ENCODE data around the gene PRMT7.

Gene PRMT7

DNA sequence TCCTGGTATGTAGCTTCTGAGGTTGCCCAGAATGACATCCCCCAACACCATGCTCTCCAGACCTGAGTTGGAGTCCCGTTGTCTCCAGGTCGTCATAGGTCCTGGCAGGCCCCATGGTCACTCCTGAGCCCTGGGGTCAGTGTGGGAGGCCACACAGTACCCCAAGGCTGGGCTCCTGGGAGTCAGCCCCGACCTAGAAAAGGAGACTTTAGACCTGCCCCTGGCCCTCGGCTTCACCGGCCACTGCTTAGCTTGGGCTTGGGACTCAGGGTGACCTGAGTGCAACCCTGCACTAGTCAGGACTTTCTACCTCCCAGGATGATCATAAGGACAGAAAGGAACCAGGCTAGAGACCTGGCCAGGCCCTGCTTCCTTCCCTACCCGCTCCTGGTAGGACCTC lies 65.8 kb downstream of the PRMT7 start:
- no peaks in the 10 kb centered on the region for H3K4me1 ChIP-seq (ENCODE audit: control insufficient read depth, low read depth, low read length)
- no peak overlapping the region for H3K4me3 ChIP-seq (ENCODE audit: low read length)
- H4K8ac ChIP-seq (ENCODE audit: low read depth, low read length), result no peak overlapping the region
- H2AK5ac ChIP-seq (ENCODE audit: low read length), result no peak overlapping the region
- H2BK5ac ChIP-seq (ENCODE audit: low read length), result no peak overlapping the region
- H2BK15ac ChIP-seq (replicated peaks; ENCODE audit: low read depth), result no peak overlapping the region
- no peaks in the 10 kb centered on the region for H3K27me3 ChIP-seq (ENCODE audit: insufficient read depth, low read length, poor library complexity)
- no peak overlapping the region for H3K4ac ChIP-seq (ENCODE audit: low read depth, low read length)
- no peak overlapping the region for H3K56ac ChIP-seq (ENCODE audit: low read length)
- H3K23ac ChIP-seq (ENCODE audit: low read length), result no peak overlapping the region
- no peak overlapping the region for H2BK120ac ChIP-seq (ENCODE audit: low read depth, low read length)
- DNase-seq, result no peak
- no peaks in the 10 kb centered on the region for H3K79me2 ChIP-seq (ENCODE audit: control insufficient read depth, insufficient read depth, low read length)
- H3K18ac ChIP-seq (ENCODE audit: low read length), result no peak overlapping the region
- H3K79me1 ChIP-seq (ENCODE audit: low read length), result no peaks in the 10 kb centered on the region
- H3K4me2 ChIP-seq (ENCODE audit: low read length), result no peak overlapping the region
- WGBS (ENCODE audit: extremely low coverage, insufficient coverage, low lambda C conversion rate), result no CpG with 5 or more reads among the region's 6 CpGs
- no peaks in the 10 kb centered on the region for H3K36me3 ChIP-seq (ENCODE audit: control insufficient read depth, insufficient read depth, low read length)
- H3K9ac ChIP-seq (ENCODE audit: low read length), result no peak overlapping the region
- no peak overlapping the region for H3K27ac ChIP-seq (ENCODE audit: low read depth, low read length)
- no peak overlapping the region for H4K5ac ChIP-seq (ENCODE audit: low read length)

DNA sequence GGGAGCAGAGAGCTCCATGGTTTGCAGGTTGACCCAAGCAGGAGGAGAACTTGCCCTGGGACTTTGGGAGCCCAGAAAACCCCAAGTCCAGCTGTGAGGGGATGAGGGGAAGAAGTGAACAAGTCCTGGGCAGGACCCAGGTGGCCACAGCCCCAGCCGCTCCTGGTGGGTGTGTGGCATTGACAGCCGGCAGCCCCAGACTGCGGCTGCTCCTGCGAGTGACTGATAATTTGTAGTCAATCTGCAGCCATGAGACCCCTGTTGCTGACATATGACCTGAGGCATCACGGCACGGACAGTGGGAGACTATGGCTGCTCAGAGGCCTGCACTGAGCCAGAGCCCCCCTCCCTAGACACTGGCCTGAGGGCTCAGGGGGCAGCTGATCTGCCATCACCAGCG lies 66.4 kb downstream of the PRMT7 start:
- WGBS (ENCODE audit: extremely low coverage, insufficient coverage, low lambda C conversion rate), result no CpG with 5 or more reads among the region's 7 CpGs
- no peaks in the 10 kb centered on the region for H3K79me2 ChIP-seq (ENCODE audit: control insufficient read depth, insufficient read depth, low read length)
- no peak overlapping the region for H3K4me3 ChIP-seq (ENCODE audit: low read length)
- no peak overlapping the region for H3K4me2 ChIP-seq (ENCODE audit: low read length)
- no peaks in the 10 kb centered on the region for H3K27me3 ChIP-seq (ENCODE audit: insufficient read depth, low read length, poor library complexity)
- no peak overlapping the region for H3K27ac ChIP-seq (ENCODE audit: low read depth, low read length)
- no peaks in the 10 kb centered on the region for H3K36me3 ChIP-seq (ENCODE audit: control insufficient read depth, insufficient read depth, low read length)
- H3K23ac ChIP-seq (ENCODE audit: low read length), result no peak overlapping the region
- no peaks in the 10 kb centered on the region for H3K79me1 ChIP-seq (ENCODE audit: low read length)
- no peak overlapping the region for H3K18ac ChIP-seq (ENCODE audit: low read length)
- no peak overlapping the region for H3K9ac ChIP-seq (ENCODE audit: low read length)
- H2BK15ac ChIP-seq (replicated peaks; ENCODE audit: low read depth), result no peak overlapping the region
- no peak overlapping the region for H2AK5ac ChIP-seq (ENCODE audit: low read length)
- no peak for DNase-seq
- no peak overlapping the region for H4K8ac ChIP-seq (ENCODE audit: low read depth, low read length)
- no peak overlapping the region for H2BK5ac ChIP-seq (ENCODE audit: low read length)
- no peak overlapping the region for H2BK120ac ChIP-seq (ENCODE audit: low read depth, low read length)
- no peaks in the 10 kb centered on the region for H3K4me1 ChIP-seq (ENCODE audit: control insufficient read depth, low read depth, low read length)
- H4K5ac ChIP-seq (ENCODE audit: low read length), result no peak overlapping the region
- H3K56ac ChIP-seq (ENCODE audit: low read length), result no peak overlapping the region
- no peak overlapping the region for H3K4ac ChIP-seq (ENCODE audit: low read depth, low read length)

DNA sequence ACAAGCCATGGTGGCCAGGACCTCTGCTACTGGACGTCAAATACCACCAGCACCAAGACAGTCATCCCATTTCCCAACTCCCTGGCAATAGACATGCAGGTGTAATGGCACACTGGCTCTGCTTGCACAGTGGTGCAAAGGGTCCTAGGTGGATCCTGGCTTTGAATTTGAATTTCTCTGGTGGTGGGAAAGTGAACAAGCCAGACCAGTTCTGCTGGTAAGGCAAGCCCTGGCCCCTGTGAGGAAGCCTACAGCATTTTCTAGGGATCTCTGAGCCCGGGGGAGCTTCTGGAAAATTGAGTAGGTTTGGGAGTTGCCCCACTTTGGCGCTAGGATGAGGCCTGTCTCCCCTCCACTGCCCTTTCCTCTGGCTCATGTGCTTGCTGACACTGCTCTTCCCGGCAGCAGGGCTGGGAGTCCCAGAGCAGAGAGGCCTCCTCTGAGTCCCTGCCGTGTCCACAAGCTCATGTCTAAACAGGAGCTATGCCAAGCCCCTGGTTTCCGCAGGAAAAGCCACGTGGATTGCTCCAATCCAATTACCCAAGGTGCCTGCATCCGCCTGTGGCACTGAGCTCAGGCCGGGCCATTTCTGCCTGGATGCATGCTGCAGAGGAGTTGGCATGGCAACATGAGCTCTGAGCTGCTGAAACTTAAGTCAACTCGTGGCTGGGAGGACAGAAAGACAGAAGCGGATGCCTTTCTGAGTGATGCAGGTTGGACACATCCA lies 67.0 kb downstream of the PRMT7 start:
- H3K4me3 ChIP-seq (ENCODE audit: low read length), result no peak overlapping the region
- no peak overlapping the region for H3K27ac ChIP-seq (ENCODE audit: low read depth, low read length)
- H3K56ac ChIP-seq (ENCODE audit: low read length), result no peak overlapping the region
- DNase-seq, result no peak
- H3K23ac ChIP-seq (ENCODE audit: low read length), result no peak overlapping the region
- H3K79me2 ChIP-seq (ENCODE audit: control insufficient read depth, insufficient read depth, low read length), result no peaks in the 10 kb centered on the region
- no peak overlapping the region for H2BK120ac ChIP-seq (ENCODE audit: low read depth, low read length)
- H2BK5ac ChIP-seq (ENCODE audit: low read length), result no peak overlapping the region
- no peak overlapping the region for H2AK5ac ChIP-seq (ENCODE audit: low read length)
- H4K5ac ChIP-seq (ENCODE audit: low read length), result no peak overlapping the region
- no peaks in the 10 kb centered on the region for H3K36me3 ChIP-seq (ENCODE audit: control insufficient read depth, insufficient read depth, low read length)
- no peaks in the 10 kb centered on the region for H3K79me1 ChIP-seq (ENCODE audit: low read length)
- H3K9ac ChIP-seq (ENCODE audit: low read length), result no peak overlapping the region
- no peak overlapping the region for H3K4me2 ChIP-seq (ENCODE audit: low read length)
- no peaks in the 10 kb centered on the region for H3K4me1 ChIP-seq (ENCODE audit: control insufficient read depth, low read depth, low read length)
- no peaks in the 10 kb centered on the region for H3K27me3 ChIP-seq (ENCODE audit: insufficient read depth, low read length, poor library complexity)
- H4K8ac ChIP-seq (ENCODE audit: low read depth, low read length), result no peak overlapping the region
- no peak overlapping the region for H3K4ac ChIP-seq (ENCODE audit: low read depth, low read length)
- H2BK15ac ChIP-seq (replicated peaks; ENCODE audit: low read depth), result no peak overlapping the region
- no CpG with 5 or more reads among the region's 11 CpGs for WGBS (ENCODE audit: extremely low coverage, insufficient coverage, low lambda C conversion rate)
- no peak overlapping the region for H3K18ac ChIP-seq (ENCODE audit: low read length)

DNA sequence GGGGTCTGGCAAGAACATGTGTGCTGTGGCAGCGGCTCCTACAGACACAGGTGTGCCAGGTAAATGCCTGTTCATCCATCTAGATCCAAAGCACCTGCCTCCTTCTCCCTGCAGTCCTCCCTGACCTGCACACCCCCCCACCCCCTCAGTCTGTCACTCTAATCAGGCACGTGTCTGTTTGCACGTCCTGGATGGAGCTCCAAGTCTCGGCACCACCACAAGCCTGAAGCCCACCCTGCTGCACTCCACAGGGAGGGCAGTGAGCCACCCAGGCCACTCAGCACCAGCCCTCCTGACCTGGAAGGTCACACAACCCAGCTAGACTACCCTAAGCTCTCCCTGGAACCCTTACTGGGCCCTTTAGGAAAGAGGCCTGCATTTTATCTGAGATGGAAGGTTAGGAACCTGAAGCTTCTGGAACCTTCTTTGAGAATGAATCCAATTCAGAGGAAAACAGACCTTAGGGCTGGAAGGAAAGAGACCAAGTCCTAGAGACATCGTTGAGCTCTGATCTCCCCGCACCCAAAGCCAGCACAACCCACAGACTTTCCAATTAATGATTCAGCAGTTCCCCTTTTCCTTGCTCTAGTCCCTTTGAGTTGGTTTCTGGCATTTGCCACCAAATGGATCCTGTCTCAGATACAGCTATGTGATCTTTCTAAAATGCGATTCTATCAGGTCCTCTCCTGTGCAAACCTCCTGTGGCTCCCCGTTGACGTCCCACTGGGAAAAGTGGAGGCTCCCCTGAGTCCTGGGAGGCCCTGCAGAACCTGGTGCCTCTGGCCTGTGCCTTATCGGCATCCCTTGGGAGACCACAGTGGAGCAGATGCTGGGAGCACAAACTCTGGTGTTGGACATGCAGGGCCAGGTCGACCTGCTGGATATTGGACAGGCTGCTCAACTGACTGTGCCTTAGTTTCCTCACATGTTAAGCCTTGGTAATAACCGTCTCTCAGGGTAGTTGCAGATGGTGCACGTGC lies 67.9 kb downstream of the PRMT7 start:
- no peak overlapping the region for H3K23ac ChIP-seq (ENCODE audit: low read length)
- H3K9ac ChIP-seq (ENCODE audit: low read length), result no peak overlapping the region
- no peaks in the 10 kb centered on the region for H3K4me1 ChIP-seq (ENCODE audit: control insufficient read depth, low read depth, low read length)
- H3K79me2 ChIP-seq (ENCODE audit: control insufficient read depth, insufficient read depth, low read length), result no peaks in the 10 kb centered on the region
- H3K27ac ChIP-seq (ENCODE audit: low read depth, low read length), result no peak overlapping the region
- no peak overlapping the region for H3K4me3 ChIP-seq (ENCODE audit: low read length)
- no peak overlapping the region for H3K56ac ChIP-seq (ENCODE audit: low read length)
- no peak overlapping the region for H4K8ac ChIP-seq (ENCODE audit: low read depth, low read length)
- H2AK5ac ChIP-seq (ENCODE audit: low read length), result no peak overlapping the region
- WGBS (ENCODE audit: extremely low coverage, insufficient coverage, low lambda C conversion rate), result no CpG with 5 or more reads among the region's 13 CpGs
- H3K4me2 ChIP-seq (ENCODE audit: low read length), result no peak overlapping the region
- no peaks in the 10 kb centered on the region for H3K27me3 ChIP-seq (ENCODE audit: insufficient read depth, low read length, poor library complexity)
- H2BK5ac ChIP-seq (ENCODE audit: low read length), result no peak overlapping the region
- no peak overlapping the region for H3K18ac ChIP-seq (ENCODE audit: low read length)
- H2BK15ac ChIP-seq (replicated peaks; ENCODE audit: low read depth), result no peak overlapping the region
- no peak overlapping the region for H4K5ac ChIP-seq (ENCODE audit: low read length)
- no peaks in the 10 kb centered on the region for H3K36me3 ChIP-seq (ENCODE audit: control insufficient read depth, insufficient read depth, low read length)
- no peak overlapping the region for H2BK120ac ChIP-seq (ENCODE audit: low read depth, low read length)
- no peaks in the 10 kb centered on the region for H3K79me1 ChIP-seq (ENCODE audit: low read length)
- H3K4ac ChIP-seq (ENCODE audit: low read depth, low read length), result no peak overlapping the region
- no peak for DNase-seq

DNA sequence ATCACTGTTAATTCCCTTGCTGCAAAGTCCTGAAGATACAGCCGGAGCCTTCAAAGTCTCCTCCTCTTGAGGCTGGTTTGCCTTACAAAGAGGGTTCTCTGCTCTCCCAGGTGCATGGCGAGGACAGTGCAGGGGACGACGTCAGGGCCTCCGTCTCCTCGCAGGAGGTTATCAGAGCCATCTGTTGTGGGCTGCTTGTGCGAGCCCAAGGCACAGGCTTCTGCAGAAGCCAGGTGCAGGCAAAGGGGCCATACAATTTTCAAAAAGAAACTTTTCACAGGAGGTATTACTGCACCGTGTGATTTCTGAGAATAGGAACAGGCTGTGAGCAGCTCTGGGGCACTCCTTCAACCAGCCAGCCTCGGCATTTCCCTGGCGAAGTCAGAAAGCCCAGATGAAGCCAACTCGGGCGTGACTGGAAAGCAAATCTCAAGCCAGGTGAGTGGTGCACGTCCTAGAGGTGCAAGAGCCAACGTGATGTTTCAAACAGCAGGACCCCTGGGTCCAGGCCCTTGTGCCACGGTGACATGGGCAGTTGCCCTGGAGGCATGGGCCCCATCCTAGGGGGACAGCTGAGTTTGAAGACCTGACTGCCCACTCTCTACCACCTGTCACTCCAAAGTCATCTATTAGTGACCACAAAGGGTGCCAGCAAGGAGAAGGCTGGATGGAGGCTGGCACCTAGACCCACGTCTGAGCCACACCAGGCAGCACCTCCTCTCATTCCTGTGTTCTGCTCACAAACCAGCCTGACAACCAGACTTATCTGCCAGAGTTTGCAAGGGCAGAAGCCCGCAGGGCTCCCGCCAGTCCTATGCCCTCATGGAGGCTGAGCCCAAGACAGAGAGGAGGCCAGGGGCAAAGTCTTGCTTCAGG lies 68.9 kb downstream of the PRMT7 start:
- Histone ChIP-seq H2BK5ac (ENCODE audit: low read length) (no peak overlapping the region), H2BK15ac (replicated peaks; ENCODE audit: low read depth) (no peak overlapping the region), H3K4me2 (ENCODE audit: low read length) (no peak overlapping the region), H3K23ac (ENCODE audit: low read length) (no peak overlapping the region), H3K4me1 (ENCODE audit: control insufficient read depth, low read depth, low read length) (peaks cover 4% of the 10 kb centered on the region), H3K9ac (ENCODE audit: low read length) (no peak overlapping the region), H2BK120ac (ENCODE audit: low read depth, low read length) (no peak overlapping the region), H4K5ac (ENCODE audit: low read length) (no peak overlapping the region), H3K4me3 (ENCODE audit: low read length) (no peak overlapping the region), H3K4ac (ENCODE audit: low read depth, low read length) (no peak overlapping the region), H3K79me2 (ENCODE audit: control insufficient read depth, insufficient read depth, low read length) (no peaks in the 10 kb centered on the region), H3K27ac (ENCODE audit: low read depth, low read length) (no peak overlapping the region), H3K18ac (ENCODE audit: low read length) (no peak overlapping the region), H2AK5ac (ENCODE audit: low read length) (no peak overlapping the region), H3K79me1 (ENCODE audit: low read length) (no peaks in the 10 kb centered on the region), H4K8ac (ENCODE audit: low read depth, low read length) (no peak overlapping the region), H3K36me3 (ENCODE audit: control insufficient read depth, insufficient read depth, low read length) (no peaks in the 10 kb centered on the region), H3K27me3 (ENCODE audit: insufficient read depth, low read length, poor library complexity) (no peaks in the 10 kb centered on the region), H3K56ac (ENCODE audit: low read length) (no peak overlapping the region)
- WGBS (ENCODE audit: extremely low coverage, insufficient coverage, low lambda C conversion rate), result no CpG with 5 or more reads among the region's 18 CpGs
- DNase-seq, result no peak

Data from mesendoderm (in vitro differentiated cells).